IMR-90 (cell line): ENCODE data around the gene GREB1L. TPM values are rescaled to one million over a fixed set of nuclear protein-coding genes. Genes with fewer than 3 reads are reported as not detected.

ENCODE experiments used
- ATAC-seq: fragments of 200-7000 bp; cut with Tn5 transposase; 2 replicates; pipeline ENCODE4 v1.9.1; 2020; ENCODE audit warnings: low read depth, mild to moderate bottlenecking, moderate library complexity
- BruUV-seq: library from RNA; stranded (reverse); fragments of 400-500 nt; replicated peaks from 2 replicates; lab custom pipeline; 2021; lab: Mats Ljungman, UMichigan
- CTCF ChIA-PET: fragments of 300-600 bp; formaldehyde crosslinking; extraction: SDS; loops from one replicate; lab custom pipeline; 2021; ENCODE audit warnings: antibody characterized with exemption; lab: Yijun Ruan, JAX
- POLR2A ChIA-PET: fragments of 300-600 bp; sonication (Branson Sonifier 250); formaldehyde crosslinking; loops from one replicate; lab custom pipeline; 2022; ENCODE audit warnings: antibody characterized with exemption; ENCODE audit not compliant: unreplicated experiment; lab: Charles Lee
- DNase-seq: peaks from one replicate; pipeline ENCODE4 v3.0.0; 2013
- H2AFZ ChIP-seq: replicated peaks from 2 replicates; pipeline ENCODE3; 2013; ENCODE audit warnings: low read length, mild to moderate bottlenecking; ENCODE audit not compliant: poor library complexity
- H2AK5ac ChIP-seq: 2 replicates; pipeline ENCODE4 v1.6.1; 2013; ENCODE audit warnings: low read depth, low read length, inconsistent platforms
- H2AK9ac ChIP-seq: replicated peaks from 2 replicates; pipeline ENCODE3; 2013; ENCODE audit warnings: mild to moderate bottlenecking, low read depth, low read length, moderate library complexity; ENCODE audit not compliant: poor library complexity
- H2BK120ac ChIP-seq: 2 replicates; pipeline ENCODE4 v1.6.1; 2013; ENCODE audit warnings: low read depth, low read length, inconsistent platforms
- H2BK15ac ChIP-seq: 3 replicates; pipeline ENCODE4 v1.6.1; 2013; ENCODE audit warnings: low read depth, low read length, inconsistent platforms
- H2BK20ac ChIP-seq: 2 replicates; pipeline ENCODE4 v1.6.1; 2013; ENCODE audit warnings: low read depth, mild to moderate bottlenecking, inconsistent platforms, low read length, moderate library complexity
- H2BK5ac ChIP-seq: 2 replicates; pipeline ENCODE4 v1.6.1; 2013; ENCODE audit warnings: mild to moderate bottlenecking, low read depth, low read length, inconsistent platforms; ENCODE audit not compliant: poor library complexity, severe bottlenecking
- H3K14ac ChIP-seq: replicated peaks from 2 replicates; pipeline ENCODE4 v1.6.1; 2013; ENCODE audit warnings: low read depth, low read length, inconsistent platforms
- H3K18ac ChIP-seq: 2 replicates; pipeline ENCODE4 v1.6.1; 2013; ENCODE audit warnings: low read depth, low read length, control low read depth
- H3K23ac ChIP-seq: 2 replicates; pipeline ENCODE4 v1.6.1; 2013; ENCODE audit warnings: low read depth, low read length, inconsistent platforms
- H3K27ac ChIP-seq: 2 replicates; pipeline ENCODE4 v1.5.1; 2013; ENCODE audit warnings: mild to moderate bottlenecking, control low read depth, low read length; ENCODE audit not compliant: insufficient read depth
- H3K27me3 ChIP-seq: 2 replicates; pipeline ENCODE4 v1.6.1; 2013; ENCODE audit warnings: low read length; ENCODE audit not compliant: control insufficient read depth, insufficient read depth
- H3K36me3 ChIP-seq: 2 replicates; pipeline ENCODE4 v1.6.1; 2013; ENCODE audit warnings: low read length, mixed read lengths; ENCODE audit not compliant: control insufficient read depth, insufficient read depth
- H3K4ac ChIP-seq: 2 replicates; pipeline ENCODE4 v1.6.1; 2013; ENCODE audit warnings: low read depth, low read length, inconsistent platforms
- H3K4me1 ChIP-seq: 2 replicates; pipeline ENCODE4 v1.6.1; 2013; ENCODE audit warnings: low read length, mixed read lengths; ENCODE audit not compliant: control insufficient read depth, insufficient read depth
- H3K4me2 ChIP-seq: 2 replicates; pipeline ENCODE4 v1.6.1; 2013; ENCODE audit warnings: low read depth, mild to moderate bottlenecking, control low read depth, low read length, moderate library complexity
- H3K4me3 ChIP-seq: 2 replicates; pipeline ENCODE4 v1.5.1; 2013; ENCODE audit warnings: low read depth, mild to moderate bottlenecking, control low read depth, low read length, moderate library complexity; ENCODE audit not compliant: insufficient read depth
- H3K56ac ChIP-seq: 2 replicates; pipeline ENCODE4 v1.6.1; 2013; ENCODE audit warnings: low read length, inconsistent platforms; ENCODE audit not compliant: insufficient read depth; ENCODE audit errors: extremely low read depth
- H3K79me1 ChIP-seq, 2 experiments: 2 replicates each; pipeline ENCODE4 v1.6.1; 2013; ENCODE audit warnings: low read length in 2 of 2, inconsistent platforms in 1 of 2, low read depth in 1 of 2
- H3K9ac ChIP-seq: 2 replicates; pipeline ENCODE4 v1.6.1; 2013; ENCODE audit warnings: low read depth, low read length, control low read depth
- H3K9me1 ChIP-seq: 2 replicates; pipeline ENCODE4 v1.6.1; 2013; ENCODE audit warnings: low read length, inconsistent platforms; ENCODE audit not compliant: insufficient read depth
- H3K9me3 ChIP-seq: 2 replicates; pipeline ENCODE4 v1.6.1; 2013; ENCODE audit warnings: low read length; ENCODE audit not compliant: control insufficient read depth, insufficient read depth
- H4K20me1 ChIP-seq: 2 replicates; pipeline ENCODE4 v1.6.1; 2013; ENCODE audit warnings: low read length, inconsistent platforms; ENCODE audit not compliant: insufficient read depth
- H4K5ac ChIP-seq: 2 replicates; pipeline ENCODE4 v1.6.1; 2013; ENCODE audit warnings: mild to moderate bottlenecking, low read depth, low read length, control low read depth
- H4K8ac ChIP-seq, 2 experiments: 2 replicates each; pipeline ENCODE4 v1.6.1; 2013; ENCODE audit warnings: low read depth in 2 of 2, low read length in 2 of 2, control low read depth in 1 of 2, inconsistent platforms in 1 of 2
- H4K91ac ChIP-seq: 2 replicates; pipeline ENCODE4 v1.6.1; 2013; ENCODE audit warnings: low read depth, low read length, inconsistent platforms; ENCODE audit not compliant: insufficient read depth
- BHLHE40 ChIP-seq: fragments of 150-350 bp; IDR thresholded peaks from 2 replicates; pipeline ENCODE4 v1.6.1; 2016; ENCODE audit warnings: mild to moderate bottlenecking, low read depth, low read length
- CEBPB ChIP-seq: IDR thresholded peaks from 2 replicates; pipeline ENCODE4 v1.6.1; 2012; ENCODE audit warnings: low read depth, low read length, improper control_type of control experiment
- CHD1 ChIP-seq: IDR thresholded peaks from 2 replicates; pipeline ENCODE4 v1.6.1; 2012; ENCODE audit warnings: low read depth, low read length, improper control_type of control experiment
- CTCF ChIP-seq: conservative IDR thresholded peaks from 2 replicates; pipeline ENCODE4 v1.5.1; 2012; ENCODE audit warnings: mild to moderate bottlenecking, low read depth, low read length, improper control_type of control experiment
- ELK1 ChIP-seq: fragments of 150-350 bp; IDR thresholded peaks from 2 replicates; pipeline ENCODE4 v1.6.1; 2016; ENCODE audit warnings: low read depth, mild to moderate bottlenecking, low read length, moderate library complexity, borderline replicate concordance
- FOS ChIP-seq: fragments of 150-350 bp; IDR thresholded peaks from 2 replicates; pipeline ENCODE4 v1.6.1; 2016; ENCODE audit warnings: low read depth, low read length
- MAFK ChIP-seq: IDR thresholded peaks from 2 replicates; pipeline ENCODE4 v1.6.1; 2012; ENCODE audit warnings: low read depth, low read length, improper control_type of control experiment
- MAZ ChIP-seq: IDR thresholded peaks from 2 replicates; pipeline ENCODE4 v1.6.1; 2012; ENCODE audit warnings: low read depth, mild to moderate bottlenecking, low read length, improper control_type of control experiment, moderate library complexity, borderline replicate concordance
- MXI1 ChIP-seq: IDR thresholded peaks from 2 replicates; pipeline ENCODE4 v1.6.1; 2012; ENCODE audit warnings: low read depth, mild to moderate bottlenecking, low read length, moderate library complexity, borderline replicate concordance
- NFE2L2 ChIP-seq: fragments of 150-350 bp; IDR thresholded peaks from 2 replicates; pipeline ENCODE4 v1.6.1; 2016; ENCODE audit warnings: low read depth, mild to moderate bottlenecking, low read length
- POLR2A ChIP-seq: IDR thresholded peaks from 2 replicates; pipeline ENCODE4 v1.6.1; 2012; ENCODE audit warnings: mild to moderate bottlenecking, low read depth, low read length
- RAD21 ChIP-seq: IDR thresholded peaks from 2 replicates; pipeline ENCODE4 v1.6.1; 2012; ENCODE audit warnings: low read length, improper control_type of control experiment
- RCOR1 ChIP-seq: IDR thresholded peaks from 2 replicates; pipeline ENCODE4 v1.6.1; 2012; ENCODE audit warnings: mild to moderate bottlenecking, low read length, improper control_type of control experiment; ENCODE audit not compliant: insufficient replicate concordance
- RFX5 ChIP-seq: IDR thresholded peaks from 2 replicates; pipeline ENCODE4 v1.8.0; 2012; ENCODE audit warnings: low read depth, mild to moderate bottlenecking, low read length, moderate library complexity
- SMC3 ChIP-seq: fragments of 150-350 bp; IDR thresholded peaks from 2 replicates; pipeline ENCODE4 v1.6.1; 2016; ENCODE audit warnings: low read depth, mild to moderate bottlenecking, antibody characterized with exemption, low read length, moderate library complexity
- USF2 ChIP-seq: fragments of 150-350 bp; IDR thresholded peaks from 2 replicates; pipeline ENCODE4 v1.6.1; 2017; ENCODE audit warnings: mild to moderate bottlenecking, antibody characterized with exemption, low read length, low read depth
- WGBS, 2 experiments: methylation state at CpG; one replicate each; pipeline versions ENCODE4 v1.1.5 to v1.1.7; 2013; ENCODE audit warnings: missing lambda C conversion rate in 2 of 2; ENCODE audit not compliant: insufficient read length in 1 of 2; ENCODE audit errors: extremely low coverage in 2 of 2; 5-methylcytosine and 5-hydroxymethylcytosine counted together
- dilution Hi-C: fragments of 300-500 bp; cut with HindIII; formaldehyde crosslinking; loops from one replicate; pipeline ENCODE4 v1.14.3; 2018; ENCODE audit warnings: low sequenced_read_pairs; ENCODE audit not compliant: unreplicated experiment
- in situ Hi-C: fragments of 300-500 bp; cut with MboI; formaldehyde crosslinking; loops from 3 replicates; pipeline ENCODE4 v1.14.3; 2019; ENCODE audit warnings: low sequenced_read_pairs, inconsistent platforms, mixed read lengths
- intact Hi-C: fragments of 100-400 bp; cut with micrococcal nuclease; formaldehyde crosslinking; loops from 2 replicates; pipeline ENCODE4 v1.10.0; 2022
- polyA plus RNA-seq, 3 experiments: library from polyadenylated mRNA; depleted of rRNA; stranded (reverse); fragments of >200 nt; gene quantifications; 2 replicates each; pipeline ENCODE4 v1.2.3, GENCODE V29; 2012; ENCODE audit warnings: low replicate concordance in 1 of 3
- total RNA-seq: library from RNA; depleted of rRNA; stranded (reverse); fragments of >200 nt; gene quantifications from 2 replicates; pipeline ENCODE4 v1.2.3, GENCODE V29; 2012

GREB1L gene
- total and polyA plus RNA-seq, 2 of the 4 experiments (the other 2 are of a cell fraction): under 0.01 to 0.02 TPM

- Histone ChIP-seq H4K5ac (no peak overlapping the region), H3K79me1 (no peaks in the 10 kb centered on the region), H3K9ac (no peak overlapping the region), H3K27me3 (peaks cover 6% of the 10 kb centered on the region), H3K14ac (no peak overlapping the region), H3K23ac (no peak overlapping the region), H4K8ac (no peak overlapping the region), H3K4me2 (no peak overlapping the region), H4K20me1 (no peaks in the 10 kb centered on the region), H3K9me1 (no peaks in the 10 kb centered on the region), H2AFZ (no peak overlapping the region), H2BK20ac (no peak overlapping the region), H2BK120ac (no peak overlapping the region), H3K27ac (no peak overlapping the region), H3K36me3 (no peaks in the 10 kb centered on the region), H3K4me1 (no peaks in the 10 kb centered on the region), H3K4ac (no peak overlapping the region), H2BK15ac (no peak overlapping the region), H4K91ac (no peak overlapping the region), H2AK9ac (no peak overlapping the region), H3K18ac (no peak overlapping the region), H3K56ac (no peak overlapping the region), H3K9me3 (no peaks in the 10 kb centered on the region), H3K4me3 (no peak overlapping the region), H2AK5ac (no peak overlapping the region), H2BK5ac (no peak overlapping the region)
- WGBS, 2 experiments: no CpG with 5 or more reads among the region's 1 CpG
- TF ChIP-seq USF2: no peak
- no peak for TF ChIP-seq RAD21
- no peak for TF ChIP-seq FOS
- no peak for TF ChIP-seq RFX5
- no peak for TF ChIP-seq CTCF
- no peak for TF ChIP-seq ELK1
- no peak for TF ChIP-seq MAZ
- no peak for TF ChIP-seq SMC3
- no peak for TF ChIP-seq CEBPB
- TF ChIP-seq RCOR1: no peak
- no peak for TF ChIP-seq MAFK
- TF ChIP-seq BHLHE40: no peak
- no peak for TF ChIP-seq CHD1
- no peak for TF ChIP-seq POLR2A
- no peak for TF ChIP-seq NFE2L2
- no peak for TF ChIP-seq MXI1
- no TSS peak for BruUV-seq
- in situ Hi-C loops: no loop called here
- POLR2A ChIA-PET: no interaction called here
- ATAC-seq: no peak
- intact Hi-C loops: no loop called here
- CTCF ChIA-PET: no interaction called here
- dilution Hi-C loops: no loop called here
- DNase-seq: no peak
These were observed 19.3 kb downstream of the GREB1L start for GRCh38 chr18:21261352-21261751.
